ENCODE results near the gene ANKLE2.
"Not testable (repeated sequence)": the region's sequence is repeated elsewhere in the genome, so short reads cannot be mapped to it uniquely, and the experiment has no call there.

ANKLE2 gene

DNA sequence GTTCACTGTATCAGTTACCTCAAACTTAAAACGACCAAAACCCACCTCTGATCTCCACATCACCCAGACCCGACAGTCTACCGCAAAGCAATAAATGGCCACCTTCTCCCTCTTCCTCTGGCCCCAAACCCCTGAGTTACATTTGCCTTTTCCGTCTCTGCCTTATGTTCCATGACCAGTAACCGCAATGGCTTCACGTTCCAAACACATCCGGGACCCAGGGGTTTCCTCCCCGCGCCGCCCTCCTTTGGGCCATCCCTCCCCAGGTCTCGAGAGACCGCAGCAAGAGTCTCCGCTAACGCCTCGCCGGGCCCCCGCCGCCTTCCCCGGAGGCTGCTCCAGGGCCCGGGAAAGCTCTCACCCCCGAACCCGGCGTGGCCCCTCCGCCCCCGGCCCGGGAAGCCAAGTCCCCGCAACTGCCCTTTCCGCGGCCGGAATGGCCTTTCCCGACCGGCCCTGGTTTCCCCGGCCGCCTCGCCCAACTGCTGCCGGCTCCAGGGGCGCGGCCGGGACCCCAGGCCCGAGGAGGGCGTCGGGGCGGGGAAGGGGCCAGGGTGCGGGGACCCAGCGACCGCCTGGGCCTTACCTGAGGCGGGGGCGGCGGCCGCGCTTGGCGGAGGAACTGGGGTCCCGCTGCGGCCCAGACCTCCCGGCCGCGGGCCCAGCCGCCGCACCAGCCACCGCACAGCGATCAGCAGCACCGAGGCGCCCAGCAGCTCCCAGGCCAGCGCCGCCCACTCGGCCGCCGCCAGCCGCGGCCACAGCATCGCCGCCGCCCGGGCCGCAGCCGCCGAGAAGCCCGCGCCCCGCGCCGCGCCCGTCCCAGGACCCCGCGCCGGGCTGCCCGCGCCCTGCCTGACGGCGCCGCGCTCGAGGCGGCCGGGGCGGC is at the start of gene ANKLE2:
Gene ANKLE2, minus strand, starts transcription at position 801 of the 889 bp plus-strand sequence. Its CDS starts 34 bp downstream, at position 767.
- H3K36me3 ChIP-seq (ENCODE audit: control insufficient read depth, insufficient read depth, low read length), result peaks cover 5% of the 10 kb centered on the region
- H3K9ac ChIP-seq (ENCODE audit: low read depth, low read length), result peak within 1 kb of the TSS; percentile 88
- H3K4me3 ChIP-seq (ENCODE audit: low read depth, low read length), result peak within 1 kb of the TSS; percentile 87
- H3K27me3 ChIP-seq (ENCODE audit: control insufficient read depth, insufficient read depth, low read length), result no peaks in the 10 kb centered on the region
- no peaks in the 10 kb centered on the region for H3K4me1 ChIP-seq (ENCODE audit: control insufficient read depth, insufficient read depth, low read length)
- H3K9me3 ChIP-seq (ENCODE audit: control insufficient read depth, insufficient read depth, low read length), result no peaks in the 10 kb centered on the region

DNA sequence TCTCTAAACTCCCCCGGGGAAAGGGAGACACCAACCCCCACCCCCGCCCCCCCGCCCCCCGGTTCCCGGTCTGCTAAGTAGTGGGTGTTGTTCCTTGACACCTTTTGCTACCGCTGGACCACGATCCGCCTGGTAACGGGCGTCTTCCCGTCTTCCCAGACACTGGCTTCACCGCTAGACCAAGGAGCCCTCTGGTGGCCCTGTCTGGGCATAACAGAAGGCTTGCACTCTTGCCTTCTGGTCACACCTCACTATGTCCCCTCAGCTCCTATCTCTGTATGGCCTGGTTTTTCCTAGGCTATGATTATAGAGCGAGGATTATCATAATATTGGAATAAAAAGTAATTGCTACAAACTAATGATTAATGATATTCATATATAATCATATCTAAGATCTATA is 47.8 kb upstream of the ANKLE2 start:
- not testable (repeated sequence) for H3K4me3 ChIP-seq (ENCODE audit: low read depth, low read length); H3K9me3 ChIP-seq (ENCODE audit: control insufficient read depth, insufficient read depth, low read length); H3K9ac ChIP-seq (ENCODE audit: low read depth, low read length); H3K4me1 ChIP-seq (ENCODE audit: control insufficient read depth, insufficient read depth, low read length); H3K27me3 ChIP-seq (ENCODE audit: control insufficient read depth, insufficient read depth, low read length)
- peaks cover 47% of the 10 kb centered on the region for H3K36me3 ChIP-seq (ENCODE audit: control insufficient read depth, insufficient read depth, low read length)

GRCh38 chr12:132807295-132808092 is 45.9 kb upstream of the ANKLE2 start:
- H3K9me3 ChIP-seq (ENCODE audit: control insufficient read depth, insufficient read depth, low read length), result no peaks in the 10 kb centered on the region

DNA sequence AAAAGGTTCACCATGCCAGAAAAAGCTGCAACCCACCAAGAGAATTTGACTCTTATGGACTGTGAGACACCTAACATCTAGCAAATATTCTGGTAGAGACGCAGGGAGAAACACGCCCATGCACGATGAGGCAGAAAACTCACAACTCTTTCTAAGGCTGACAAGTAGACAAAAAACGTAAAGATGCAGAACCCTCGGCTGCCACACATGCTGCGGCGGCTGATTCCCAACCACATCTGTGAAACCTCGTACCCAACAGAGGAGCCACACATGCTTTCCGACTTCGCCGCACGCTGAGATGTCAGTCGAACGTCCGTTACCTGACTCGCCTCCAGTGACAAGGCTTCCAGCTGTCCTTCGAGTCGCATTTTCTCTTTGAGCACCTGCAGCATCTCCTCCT is 45.2 kb upstream of the ANKLE2 start:
- H3K4me3 ChIP-seq (ENCODE audit: low read depth, low read length), result no peak overlapping the region
- no peaks in the 10 kb centered on the region for H3K4me1 ChIP-seq (ENCODE audit: control insufficient read depth, insufficient read depth, low read length)
- H3K9me3 ChIP-seq (ENCODE audit: control insufficient read depth, insufficient read depth, low read length), result no peaks in the 10 kb centered on the region
- H3K27me3 ChIP-seq (ENCODE audit: control insufficient read depth, insufficient read depth, low read length), result no peaks in the 10 kb centered on the region
- peaks cover 47% of the 10 kb centered on the region for H3K36me3 ChIP-seq (ENCODE audit: control insufficient read depth, insufficient read depth, low read length)
- no peak overlapping the region for H3K9ac ChIP-seq (ENCODE audit: low read depth, low read length)

More at GRCh38 chr12:132807295-132808092, 45.9 kb upstream of the ANKLE2 start:
- Histone ChIP-seq H3K4me1 (ENCODE audit: control insufficient read depth, insufficient read depth, low read length) (no peaks in the 10 kb centered on the region), H3K4me3 (ENCODE audit: low read depth, low read length) (no peak overlapping the region), H3K9ac (ENCODE audit: low read depth, low read length) (no peak overlapping the region), H3K36me3 (ENCODE audit: control insufficient read depth, insufficient read depth, low read length) (peaks cover 45% of the 10 kb centered on the region), H3K27me3 (ENCODE audit: control insufficient read depth, insufficient read depth, low read length) (no peaks in the 10 kb centered on the region)

DNA sequence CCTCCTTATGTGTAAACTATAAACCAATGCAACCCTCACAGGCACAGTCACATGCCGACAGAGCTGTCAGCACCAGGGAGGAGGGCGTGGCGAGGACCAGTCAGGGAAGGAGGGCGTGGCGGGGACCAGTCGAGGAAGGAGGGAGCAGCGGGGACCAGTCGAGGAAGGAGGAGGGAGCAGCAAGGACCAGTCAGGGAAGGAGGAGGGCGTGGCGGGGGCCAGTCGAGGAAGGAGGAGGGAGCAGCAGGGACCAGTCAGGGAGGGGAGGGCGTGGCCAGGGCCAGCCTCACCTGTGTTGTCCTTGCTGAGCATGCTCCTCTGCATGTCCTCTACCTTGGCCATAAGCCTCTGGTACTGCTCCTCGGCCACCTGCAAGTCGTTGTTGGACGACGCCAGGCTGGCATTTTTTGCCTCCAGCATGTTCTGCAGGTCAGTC is 42.8 kb upstream of the ANKLE2 start:
- H3K9ac ChIP-seq (ENCODE audit: low read depth, low read length), result no peak overlapping the region
- no peaks in the 10 kb centered on the region for H3K27me3 ChIP-seq (ENCODE audit: control insufficient read depth, insufficient read depth, low read length)
- H3K4me3 ChIP-seq (ENCODE audit: low read depth, low read length), result no peak overlapping the region
- H3K36me3 ChIP-seq (ENCODE audit: control insufficient read depth, insufficient read depth, low read length), result peaks cover 62% of the 10 kb centered on the region
- no peaks in the 10 kb centered on the region for H3K4me1 ChIP-seq (ENCODE audit: control insufficient read depth, insufficient read depth, low read length)
- no peaks in the 10 kb centered on the region for H3K9me3 ChIP-seq (ENCODE audit: control insufficient read depth, insufficient read depth, low read length)

- H3K9me3 ChIP-seq (ENCODE audit: control insufficient read depth, insufficient read depth, low read length), result no peaks in the 10 kb centered on the region
- H3K4me3 ChIP-seq (ENCODE audit: low read depth, low read length), result no peak overlapping the region
- H3K4me1 ChIP-seq (ENCODE audit: control insufficient read depth, insufficient read depth, low read length), result no peaks in the 10 kb centered on the region
- H3K9ac ChIP-seq (ENCODE audit: low read depth, low read length), result no peak overlapping the region
- peaks cover 66% of the 10 kb centered on the region for H3K36me3 ChIP-seq (ENCODE audit: control insufficient read depth, insufficient read depth, low read length)
- no peaks in the 10 kb centered on the region for H3K27me3 ChIP-seq (ENCODE audit: control insufficient read depth, insufficient read depth, low read length)
These were observed 42.3 kb upstream of the ANKLE2 start for GRCh38 chr12:132803888-132804287.

GRCh38 chr12:132803125-132803524 is 41.5 kb upstream of the ANKLE2 start:
- H3K36me3 ChIP-seq (ENCODE audit: control insufficient read depth, insufficient read depth, low read length), result peaks cover 65% of the 10 kb centered on the region

DNA sequence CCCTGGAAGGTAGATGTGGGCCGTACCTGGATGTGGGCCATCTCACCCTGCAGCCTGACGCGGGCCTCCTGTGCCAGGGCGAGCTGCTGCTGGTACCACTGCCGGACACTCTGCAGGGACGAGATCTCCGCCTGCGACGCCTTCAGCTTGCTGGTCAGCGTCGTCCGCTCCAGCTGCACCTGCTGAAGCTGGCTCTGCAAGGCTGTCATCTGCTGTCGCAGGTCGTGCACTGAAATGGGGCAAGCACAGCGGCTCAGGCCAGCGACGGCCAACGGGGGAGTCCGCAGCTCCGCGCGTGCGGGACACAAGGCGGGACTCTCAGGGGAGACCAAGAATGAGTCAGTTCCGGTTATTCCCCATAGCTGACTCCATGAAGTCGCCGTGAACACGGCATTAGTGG is 40.1 kb upstream of the ANKLE2 start:
- Histone ChIP-seq H3K4me3 (ENCODE audit: low read depth, low read length) (no peak overlapping the region), H3K27me3 (ENCODE audit: control insufficient read depth, insufficient read depth, low read length) (no peaks in the 10 kb centered on the region), H3K4me1 (ENCODE audit: control insufficient read depth, insufficient read depth, low read length) (no peaks in the 10 kb centered on the region), H3K36me3 (ENCODE audit: control insufficient read depth, insufficient read depth, low read length) (peaks cover 64% of the 10 kb centered on the region), H3K9me3 (ENCODE audit: control insufficient read depth, insufficient read depth, low read length) (no peaks in the 10 kb centered on the region), H3K9ac (ENCODE audit: low read depth, low read length) (no peak overlapping the region)

More at GRCh38 chr12:132803125-132803524, 41.5 kb upstream of the ANKLE2 start:
- no peaks in the 10 kb centered on the region for H3K27me3 ChIP-seq (ENCODE audit: control insufficient read depth, insufficient read depth, low read length)
- no peaks in the 10 kb centered on the region for H3K4me1 ChIP-seq (ENCODE audit: control insufficient read depth, insufficient read depth, low read length)
- H3K9me3 ChIP-seq (ENCODE audit: control insufficient read depth, insufficient read depth, low read length), result no peaks in the 10 kb centered on the region
- H3K4me3 ChIP-seq (ENCODE audit: low read depth, low read length), result no peak overlapping the region
- H3K9ac ChIP-seq (ENCODE audit: low read depth, low read length), result no peak overlapping the region

GRCh38 chr12:132798836-132799235 is 37.2 kb upstream of the ANKLE2 start:
- no peak overlapping the region for H3K9ac ChIP-seq (ENCODE audit: low read depth, low read length)
- H3K4me1 ChIP-seq (ENCODE audit: control insufficient read depth, insufficient read depth, low read length), result no peaks in the 10 kb centered on the region
- no peaks in the 10 kb centered on the region for H3K9me3 ChIP-seq (ENCODE audit: control insufficient read depth, insufficient read depth, low read length)
- H3K27me3 ChIP-seq (ENCODE audit: control insufficient read depth, insufficient read depth, low read length), result no peaks in the 10 kb centered on the region
- peaks cover 59% of the 10 kb centered on the region for H3K36me3 ChIP-seq (ENCODE audit: control insufficient read depth, insufficient read depth, low read length)
- no peak overlapping the region for H3K4me3 ChIP-seq (ENCODE audit: low read depth, low read length)

GRCh38 chr12:132797820-132798570 is 36.4 kb upstream of the ANKLE2 start:
- no peak overlapping the region for H3K9ac ChIP-seq (ENCODE audit: low read depth, low read length)
- no peaks in the 10 kb centered on the region for H3K27me3 ChIP-seq (ENCODE audit: control insufficient read depth, insufficient read depth, low read length)
- no peaks in the 10 kb centered on the region for H3K9me3 ChIP-seq (ENCODE audit: control insufficient read depth, insufficient read depth, low read length)
- H3K36me3 ChIP-seq (ENCODE audit: control insufficient read depth, insufficient read depth, low read length), result peaks cover 55% of the 10 kb centered on the region
- no peak overlapping the region for H3K4me3 ChIP-seq (ENCODE audit: low read depth, low read length)
- H3K4me1 ChIP-seq (ENCODE audit: control insufficient read depth, insufficient read depth, low read length), result no peaks in the 10 kb centered on the region

- no peaks in the 10 kb centered on the region for H3K4me1 ChIP-seq (ENCODE audit: control insufficient read depth, insufficient read depth, low read length)
- H3K9me3 ChIP-seq (ENCODE audit: control insufficient read depth, insufficient read depth, low read length), result no peaks in the 10 kb centered on the region
- peaks cover 38% of the 10 kb centered on the region for H3K36me3 ChIP-seq (ENCODE audit: control insufficient read depth, insufficient read depth, low read length)
- H3K4me3 ChIP-seq (ENCODE audit: low read depth, low read length), result no peak overlapping the region
- no peaks in the 10 kb centered on the region for H3K27me3 ChIP-seq (ENCODE audit: control insufficient read depth, insufficient read depth, low read length)
- H3K9ac ChIP-seq (ENCODE audit: low read depth, low read length), result no peak overlapping the region
These were observed 34.2 kb upstream of the ANKLE2 start for GRCh38 chr12:132795847-132796246.
